22Rv1 (cell line): ENCODE measurements around the gene ELN.

Experiments
- H3K27ac ChIP-seq: fragments of 450-650 bp; 2 replicates; pipeline ENCODE4 v1.5.1; 2017
- CTCF ChIP-seq: fragments of 450-650 bp; IDR thresholded peaks from 2 replicates; pipeline ENCODE4 v1.5.1; 2017; ENCODE audit warnings: mild to moderate bottlenecking
- ZFX ChIP-seq: fragments of 450-650 bp; IDR thresholded peaks from 2 replicates; pipeline ENCODE4 v1.6.1; 2017; ENCODE audit warnings: antibody characterized with exemption, borderline replicate concordance

ELN gene

DNA sequence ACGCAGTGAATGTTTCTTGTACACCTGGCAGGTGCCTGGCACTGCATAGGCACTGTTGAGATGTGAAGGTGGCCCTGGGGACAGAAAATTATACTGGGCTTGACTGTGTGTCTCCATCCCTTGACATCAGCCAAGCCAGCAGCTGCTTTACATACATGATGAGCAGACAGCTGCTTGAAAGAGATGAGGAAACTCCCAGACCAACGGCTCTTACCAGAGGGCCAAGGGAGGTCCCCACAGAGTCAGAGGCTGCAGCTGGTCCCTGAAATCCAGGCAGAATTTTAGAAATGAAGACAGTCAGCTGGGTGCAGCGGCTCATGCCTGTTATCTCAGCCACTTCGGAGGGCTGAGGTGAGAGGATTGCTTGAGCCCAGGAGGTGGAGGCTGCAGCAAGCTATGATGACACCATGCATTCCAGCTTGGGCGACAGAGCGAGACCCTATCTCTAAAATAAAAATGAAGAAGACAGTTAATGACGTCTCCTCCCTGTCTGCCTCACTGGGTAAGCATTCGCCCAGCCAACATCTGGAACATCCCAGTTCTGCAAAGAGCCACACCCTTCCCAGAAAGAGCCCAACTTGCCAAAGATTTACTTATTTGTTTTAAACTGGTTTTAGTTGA, 73.2 kb downstream of the ELN start:
- H3K27ac ChIP-seq = no peak overlapping the region
- no peak for TF ChIP-seq CTCF
- TF ChIP-seq ZFX = no peak

- H3K27ac ChIP-seq = no peak overlapping the region
- TF ChIP-seq ZFX (no peak), CTCF (no peak)
Measured at GRCh38 chr7:74103219-74103772, 75.3 kb downstream of the ELN start.

DNA sequence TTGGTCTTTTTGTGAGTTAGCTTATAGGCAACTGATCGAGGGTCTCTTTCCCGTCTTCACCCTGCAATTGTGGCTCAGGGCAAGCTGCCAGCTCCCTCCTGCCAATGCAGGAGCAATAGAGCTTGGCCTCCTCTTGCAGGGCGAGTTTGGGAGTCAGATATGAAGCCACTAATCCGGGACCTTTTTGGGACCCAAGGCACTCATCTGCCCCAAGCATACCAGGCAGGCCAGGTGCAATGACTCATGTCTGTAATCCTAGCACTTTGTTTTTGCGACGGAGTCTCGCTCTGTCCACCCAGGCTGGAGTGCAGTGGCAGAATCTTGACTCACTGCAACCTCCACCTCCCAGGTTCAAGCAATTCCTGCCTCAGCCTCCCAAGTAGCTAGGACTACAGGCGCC, 76.7 kb downstream of the ELN start:
- TF ChIP-seq ZFX = no peak
- no peak for TF ChIP-seq CTCF
- H3K27ac ChIP-seq = no peak overlapping the region

DNA sequence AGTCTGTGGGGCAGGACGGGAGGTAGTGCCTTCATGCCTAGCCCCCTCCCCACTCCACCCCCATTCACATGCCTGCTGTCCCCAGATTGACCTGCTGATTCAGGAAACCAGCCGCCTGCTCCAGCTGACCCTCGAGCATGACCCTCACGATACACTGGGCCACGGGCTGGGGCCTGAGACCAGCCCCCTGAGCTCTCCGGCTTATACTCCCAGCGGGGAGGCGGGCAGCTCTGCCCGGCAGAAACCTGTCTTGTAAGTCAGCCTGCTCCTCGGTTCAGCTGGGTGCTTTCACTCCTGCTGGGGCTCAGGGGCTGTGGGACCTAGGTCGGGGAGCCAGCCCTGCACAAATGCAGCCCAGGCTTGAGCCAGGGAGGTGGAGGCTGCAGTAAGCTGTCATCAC, 78.0 kb downstream of the ELN start:
- no peak for TF ChIP-seq ZFX
- no peak for TF ChIP-seq CTCF
- no peak overlapping the region for H3K27ac ChIP-seq

DNA sequence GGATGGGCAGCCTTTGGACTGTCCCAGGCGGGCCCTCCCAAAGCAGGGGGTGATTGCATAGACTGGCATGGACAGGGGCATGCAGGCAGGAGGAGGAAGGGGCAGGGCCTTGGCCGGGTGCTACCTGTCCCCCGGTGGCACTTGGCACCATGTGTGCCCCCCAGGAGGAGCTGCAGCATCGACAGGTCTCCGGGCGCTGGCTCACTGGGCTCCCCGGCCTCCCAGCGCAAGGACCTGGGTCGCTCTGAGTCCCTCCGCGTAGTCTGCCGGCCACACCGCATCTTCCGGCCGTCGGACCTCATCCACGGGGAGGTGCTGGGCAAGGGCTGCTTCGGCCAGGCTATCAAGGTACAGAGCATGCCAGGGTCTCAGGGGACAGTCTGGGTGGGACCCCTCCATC, 78.9 kb downstream of the ELN start:
- H3K27ac ChIP-seq = no peak overlapping the region
- no peak for TF ChIP-seq CTCF
- TF ChIP-seq ZFX = no peak

GRCh38 chr7:74115326-74115725, 87.4 kb downstream of the ELN start:
- H3K27ac ChIP-seq = no peak overlapping the region
- TF ChIP-seq ZFX (no peak), CTCF (no peak)

DNA sequence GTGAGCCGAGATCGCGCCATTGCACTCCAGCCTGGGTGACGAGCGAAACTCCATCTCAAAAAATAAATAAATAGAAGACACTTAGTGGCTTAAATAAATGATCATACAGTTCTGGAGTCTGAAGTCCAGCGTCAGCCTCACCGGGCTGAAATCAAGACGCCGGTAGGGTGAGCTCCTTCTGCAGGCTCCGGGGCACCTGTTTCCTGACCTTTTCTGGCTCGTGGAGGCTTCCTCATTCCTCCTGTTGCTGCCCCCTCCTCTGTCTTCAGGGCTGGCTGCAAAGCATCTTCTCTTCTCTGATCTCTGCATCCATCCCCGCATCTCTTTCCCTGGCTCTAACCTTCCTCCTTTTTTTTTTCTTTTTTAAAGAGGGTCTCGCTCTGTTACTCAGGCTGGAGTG, 88.4 kb downstream of the ELN start:
- no peak overlapping the region for H3K27ac ChIP-seq
- TF ChIP-seq ZFX = no peak
- TF ChIP-seq CTCF = no peak
